Measurements from ENCODE around the gene RPGR.
A peak's percentile ranks its signal among the peaks of the same experiment; 100 is the strongest.

Gene RPGR

GRCh38 chrX:38233891-38234667 lies 93.2 kb downstream of the RPGR start:
- H3K27me3 ChIP-seq (replicated peaks), result no peaks in the 10 kb centered on the region
- in situ Hi-C loops (cut with HindIII; ENCODE audit: low pct_ligation_motif_present, low sequenced_read_pairs), result no loop called here
- H3K27ac ChIP-seq, result no peak overlapping the region
- no peaks in the 10 kb centered on the region for H3K36me3 ChIP-seq (replicated peaks)
- DNase-seq, result peak; percentile 44
- H3K4me3 ChIP-seq (ENCODE audit: low read depth, low read length), result no peak overlapping the region
- TF ChIP-seq CTCF (IDR thresholded peaks at IDR 0.05; ENCODE audit: low read depth, low read length, missing control alignments), result no peak

- Histone ChIP-seq H3K36me3 (replicated peaks) (no peaks in the 10 kb centered on the region), H3K27me3 (replicated peaks) (no peaks in the 10 kb centered on the region), H3K27ac (peak overlapping the region; percentile 32), H3K4me3 (ENCODE audit: low read depth, low read length) (no peak overlapping the region)
- TF ChIP-seq CTCF (IDR thresholded peaks at IDR 0.05; ENCODE audit: low read depth, low read length, missing control alignments), result no peak
- peak; percentile 32 for DNase-seq
- in situ Hi-C loops (cut with HindIII; ENCODE audit: low pct_ligation_motif_present, low sequenced_read_pairs), result no loop called here
Observed at GRCh38 chrX:38232079-38232686, 95.1 kb downstream of the RPGR start.

GRCh38 chrX:38225093-38225492 lies 102.2 kb downstream of the RPGR start:
- in situ Hi-C loops (cut with HindIII; ENCODE audit: low pct_ligation_motif_present, low sequenced_read_pairs), result no loop called here
- peak overlapping the region; percentile 24 for H3K4me3 ChIP-seq (ENCODE audit: low read depth, low read length)
- H3K36me3 ChIP-seq (replicated peaks), result no peaks in the 10 kb centered on the region
- TF ChIP-seq CTCF (IDR thresholded peaks at IDR 0.05; ENCODE audit: low read depth, low read length, missing control alignments), result no peak
- no peaks in the 10 kb centered on the region for H3K27me3 ChIP-seq (replicated peaks)
- no peak overlapping the region for H3K27ac ChIP-seq
- DNase-seq, result peak; percentile 55

- in situ Hi-C loops (cut with HindIII; ENCODE audit: low pct_ligation_motif_present, low sequenced_read_pairs), result no loop called here
- no peak for TF ChIP-seq CTCF (IDR thresholded peaks at IDR 0.05; ENCODE audit: low read depth, low read length, missing control alignments)
- no peaks in the 10 kb centered on the region for H3K36me3 ChIP-seq (replicated peaks)
- no peak overlapping the region for H3K27ac ChIP-seq
- H3K4me3 ChIP-seq (ENCODE audit: low read depth, low read length), result no peak overlapping the region
- no peaks in the 10 kb centered on the region for H3K27me3 ChIP-seq (replicated peaks)
- no peak for DNase-seq
Observed at GRCh38 chrX:38224160-38224559, 103.1 kb downstream of the RPGR start.

GRCh38 chrX:38221391-38221929 lies 105.8 kb downstream of the RPGR start:
- Histone ChIP-seq H3K27me3 (replicated peaks) (no peaks in the 10 kb centered on the region), H3K36me3 (replicated peaks) (no peaks in the 10 kb centered on the region), H3K4me3 (ENCODE audit: low read depth, low read length) (peak overlapping the region; percentile 68), H3K27ac (no peak overlapping the region)
- TF ChIP-seq CTCF (IDR thresholded peaks at IDR 0.05; ENCODE audit: low read depth, low read length, missing control alignments), result no peak
- no peak for DNase-seq
- in situ Hi-C loops (cut with HindIII; ENCODE audit: low pct_ligation_motif_present, low sequenced_read_pairs), result no loop called here
